NCI-H1436 treated with DMSO at 0.1 percent for 48 hours (cell line): ENCODE results near the gene OPRM1.
"Not testable (repeated sequence)": the region's sequence is repeated elsewhere in the genome, so short reads cannot be mapped to it uniquely, and the experiment has no call there.

Source experiments
- DNase-seq: peaks from one replicate; lab custom pipeline; 2025; lab: John Stamatoyannopoulos, UW

OPRM1 gene

DNA sequence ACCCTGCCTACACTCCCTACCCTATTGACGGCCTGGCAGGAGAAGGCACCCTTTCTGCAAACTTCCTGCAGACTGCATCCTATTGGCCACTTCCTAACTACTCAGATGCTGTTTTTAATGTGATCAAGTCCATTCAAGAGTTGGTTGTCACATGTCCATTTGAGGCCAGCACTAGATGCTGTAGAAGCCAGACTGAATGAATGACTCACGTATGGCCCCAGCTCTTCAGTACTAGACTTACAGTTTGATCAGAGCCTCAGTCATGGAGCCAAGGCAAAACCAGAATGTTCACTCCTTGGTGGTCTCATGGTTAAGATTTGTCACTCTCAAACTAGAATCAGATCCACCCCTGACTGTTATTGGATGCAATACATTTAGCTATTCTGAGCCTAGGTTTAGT lies 101.7 kb downstream of the OPRM1 start:
- DNase-seq, result no peak

DNA sequence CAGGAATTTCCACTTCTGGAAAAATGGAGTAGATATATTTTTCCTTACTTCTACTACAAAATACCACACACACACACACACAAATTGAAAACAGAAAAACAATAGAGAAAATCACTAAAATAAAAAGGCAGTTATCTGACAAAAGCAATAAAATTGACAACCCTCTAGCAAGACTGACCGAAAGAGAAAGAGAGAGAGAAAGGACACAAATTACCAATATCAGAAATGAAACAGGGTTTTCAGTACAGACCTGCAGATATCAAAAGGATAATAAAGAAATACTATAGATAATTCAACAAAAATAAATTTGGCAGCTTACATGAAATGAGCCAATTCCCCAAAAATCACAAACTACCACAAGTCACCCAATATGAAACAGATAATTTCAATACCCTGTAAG lies 104.7 kb downstream of the OPRM1 start:
- no peak for DNase-seq

DNA sequence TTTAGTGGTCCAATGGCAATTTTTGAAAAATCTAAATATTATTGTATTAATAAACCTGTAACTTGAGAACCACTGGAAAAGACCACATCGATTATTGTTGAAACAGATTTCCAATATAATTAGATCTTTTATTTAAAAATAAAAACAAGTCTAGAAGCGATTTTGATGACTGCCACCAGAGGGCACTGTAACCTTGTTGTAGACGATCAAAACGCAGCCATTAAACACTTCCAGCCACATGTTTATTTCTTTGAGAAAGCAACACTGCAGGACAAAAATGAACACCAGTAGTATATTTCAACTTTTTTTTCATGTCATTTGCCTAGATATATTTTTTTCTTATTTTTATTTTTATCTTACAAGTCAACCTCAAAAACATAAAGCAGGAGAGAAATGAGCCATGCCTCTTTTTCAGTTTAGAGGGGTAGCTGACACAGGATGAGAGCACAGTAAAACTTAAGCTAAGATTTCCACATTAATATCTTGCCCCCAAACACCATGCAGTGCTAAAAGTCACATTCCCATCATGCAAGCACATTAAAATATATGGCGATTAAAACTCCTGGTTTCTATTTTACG lies 115.4 kb downstream of the OPRM1 start:
- no peak for DNase-seq

DNA sequence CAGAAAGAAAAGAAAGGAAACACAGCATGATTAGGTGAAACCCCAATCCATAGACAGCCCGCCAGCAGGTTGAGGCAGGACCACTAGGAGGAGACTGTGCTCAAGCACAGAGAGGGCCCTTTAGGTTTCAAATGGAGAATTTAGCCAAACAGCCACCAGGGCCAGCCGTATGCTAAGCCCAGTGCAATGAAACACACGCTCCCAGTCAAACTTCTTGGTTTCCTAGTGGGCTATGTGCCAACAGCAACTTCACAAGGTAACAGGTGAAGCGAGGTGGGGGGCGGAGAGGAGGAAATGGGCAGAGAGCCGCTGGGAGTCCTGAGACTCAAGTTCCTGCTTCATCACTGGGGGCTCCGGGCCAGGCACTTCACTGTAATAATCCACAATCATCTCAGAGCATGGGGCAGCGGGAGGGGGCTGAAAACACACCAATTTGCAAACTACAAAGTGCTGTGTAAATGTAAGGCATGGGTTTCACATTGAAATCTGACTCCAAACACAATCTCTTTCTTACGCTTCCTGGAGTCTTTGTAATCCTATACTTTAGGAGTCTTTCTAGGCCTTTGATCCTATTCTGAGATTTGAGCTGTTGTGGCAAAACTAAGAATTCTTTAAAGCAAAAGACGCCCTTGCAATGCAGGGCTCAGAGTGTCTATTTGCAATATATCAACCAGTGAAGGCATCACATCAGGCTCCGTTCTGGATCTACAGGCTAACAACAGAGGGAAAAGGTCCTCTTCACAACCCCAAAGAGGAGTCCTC lies 117.3 kb downstream of the OPRM1 start:
- peak; percentile 33 for DNase-seq

DNA sequence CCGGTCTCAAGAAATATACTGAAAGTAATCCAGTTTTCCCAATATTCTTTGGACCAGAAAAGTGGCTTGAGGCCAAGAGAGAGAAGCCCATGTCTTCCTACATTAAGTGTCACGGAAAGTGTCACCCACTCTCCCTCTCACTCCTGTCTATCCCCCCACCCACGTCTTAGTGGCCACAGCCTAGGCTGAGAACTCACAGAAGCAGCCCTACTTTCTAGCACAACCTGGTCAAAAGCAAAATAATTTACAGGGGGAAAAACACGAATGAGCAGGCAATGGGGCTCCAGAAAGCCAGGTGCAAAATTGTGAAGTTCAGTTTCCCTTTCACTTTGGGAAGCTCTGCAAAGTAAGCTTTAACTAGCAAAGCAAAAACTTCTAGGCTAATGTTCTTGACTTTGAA lies 118.0 kb downstream of the OPRM1 start:
- no peak for DNase-seq

DNA sequence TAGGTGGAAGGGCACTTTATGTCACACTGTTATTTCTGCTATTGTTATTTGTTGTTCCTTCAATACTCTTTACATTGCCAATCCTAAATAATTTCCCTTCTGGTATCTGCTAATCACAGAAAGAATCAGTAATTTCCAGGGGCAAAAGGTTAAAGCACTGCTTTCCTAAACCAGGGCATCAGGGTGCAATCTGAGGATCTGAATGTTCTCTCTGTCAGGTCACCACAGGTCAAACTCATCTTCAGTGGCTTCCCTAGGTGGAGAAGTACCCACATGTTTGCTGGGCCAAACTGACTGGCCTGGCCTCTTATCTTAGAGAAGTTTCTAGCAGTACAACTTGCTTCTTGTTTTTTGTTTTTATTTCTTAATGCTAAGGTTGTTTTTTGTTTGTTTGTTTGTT lies 118.7 kb downstream of the OPRM1 start:
- no peak for DNase-seq

DNA sequence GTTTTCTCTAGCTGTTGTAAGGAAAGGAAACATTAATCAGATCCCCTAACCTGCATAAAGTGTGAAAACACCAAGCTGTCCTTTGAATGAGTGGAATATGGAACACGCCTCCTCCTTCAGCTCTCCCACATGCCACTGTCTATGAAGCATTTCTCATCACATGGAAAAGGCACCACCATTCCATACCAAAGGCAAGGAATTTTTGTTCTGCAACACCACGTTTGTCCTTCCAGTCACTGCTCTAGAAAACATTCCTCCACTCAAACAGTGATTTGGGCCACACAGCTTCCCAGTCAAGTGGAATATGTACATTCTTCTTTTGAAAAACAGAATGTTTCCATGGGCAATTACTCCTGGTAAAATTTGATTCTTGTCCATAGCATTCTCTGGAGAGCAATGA lies 120.1 kb downstream of the OPRM1 start:
- DNase-seq, result no peak

DNA sequence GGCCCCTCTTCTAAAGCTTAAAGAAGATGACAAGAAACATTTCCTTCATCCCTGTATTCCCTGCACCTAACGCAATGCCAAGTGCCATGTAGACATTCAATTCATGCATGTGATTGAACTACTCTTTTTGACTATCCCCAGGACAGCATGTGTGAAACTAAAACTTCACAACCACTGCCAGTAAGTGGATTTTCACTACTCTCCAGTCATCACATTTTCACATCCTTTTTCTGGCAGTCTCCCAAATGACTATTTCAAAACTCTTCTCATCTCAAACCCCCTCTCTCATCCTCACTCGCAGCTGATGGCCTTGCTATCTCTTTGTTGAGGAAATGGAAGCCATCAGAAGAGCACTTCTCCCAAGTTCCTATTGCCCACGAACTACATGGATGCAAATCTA lies 122.6 kb downstream of the OPRM1 start:
- DNase-seq, result no peak

DNA sequence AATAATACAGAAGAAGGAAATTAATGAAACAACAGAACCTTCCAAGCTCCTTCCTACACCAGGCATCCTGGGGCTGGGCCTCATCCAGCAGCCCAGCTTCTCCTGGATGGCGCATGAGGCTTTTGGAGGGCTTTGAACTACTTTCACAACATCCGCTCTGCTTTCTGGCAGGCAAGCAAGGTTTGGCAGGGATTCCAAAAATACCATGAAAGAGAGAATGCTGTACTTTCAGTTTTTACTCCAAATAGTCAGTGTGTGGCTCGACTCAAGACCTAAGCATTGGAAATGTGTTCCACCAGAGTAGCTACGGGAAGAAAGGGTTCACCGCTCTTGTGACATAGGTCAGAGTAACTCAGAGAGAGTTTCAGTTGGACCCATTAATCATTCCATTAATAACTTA lies 125.4 kb downstream of the OPRM1 start:
- DNase-seq, result no peak

DNA sequence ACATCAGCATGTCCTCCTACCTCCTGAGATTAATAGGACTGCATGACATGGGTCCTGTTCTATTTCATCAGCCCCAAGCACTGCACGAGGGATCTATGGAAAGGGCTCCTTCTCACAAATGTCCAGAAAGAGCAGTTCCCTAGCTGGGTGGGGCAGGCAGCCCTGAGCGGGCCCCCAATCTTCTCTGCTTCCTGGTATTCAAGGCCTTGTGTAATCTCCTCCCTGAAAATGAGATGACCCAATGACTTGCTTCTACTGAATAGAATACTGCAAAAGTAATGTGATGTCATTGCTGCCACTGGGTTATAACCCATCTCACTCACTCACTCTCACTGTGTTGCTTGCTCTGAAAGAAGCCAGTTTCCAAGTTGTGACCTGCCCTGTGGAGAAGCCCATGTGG lies 126.4 kb downstream of the OPRM1 start:
- DNase-seq, result no peak

DNA sequence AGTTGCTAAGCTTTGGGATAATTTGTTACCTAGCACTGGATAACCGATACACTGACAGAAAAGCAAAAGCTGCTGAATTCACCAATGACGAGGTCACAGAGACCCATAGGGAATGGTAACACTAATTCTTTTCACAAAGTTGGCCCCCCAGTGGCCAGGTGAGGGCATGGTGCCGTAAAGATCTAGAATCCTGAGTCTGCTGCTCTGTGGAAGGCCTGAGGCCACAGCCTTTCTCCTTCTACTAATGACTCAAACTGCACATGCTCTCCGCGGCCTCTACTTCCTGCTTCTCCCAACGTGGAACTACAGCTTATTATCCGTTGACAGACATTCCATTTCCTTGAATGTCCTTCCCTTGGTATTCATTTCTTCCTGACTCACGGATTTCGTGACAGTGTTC lies 127.1 kb downstream of the OPRM1 start:
- DNase-seq, result no peak

DNA sequence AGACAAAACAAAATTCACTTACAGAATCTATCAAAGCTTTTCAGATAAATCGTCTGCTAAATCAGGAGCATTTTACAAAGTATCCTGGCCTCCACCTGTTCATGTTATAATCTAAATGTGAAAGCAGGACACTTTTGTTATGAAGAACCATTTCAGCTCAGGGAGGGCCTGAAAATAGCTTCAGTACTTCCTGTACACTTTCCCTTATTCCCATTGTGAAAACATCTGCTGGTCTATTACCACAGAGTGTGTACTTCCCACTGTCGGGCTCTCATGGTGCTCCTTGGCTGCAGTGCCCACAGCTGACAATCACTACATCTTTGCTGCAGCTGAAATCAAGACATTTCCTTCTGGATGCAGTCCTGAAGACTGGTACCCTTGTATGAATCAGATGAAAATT lies 128.1 kb downstream of the OPRM1 start:
- DNase-seq, result no peak

DNA sequence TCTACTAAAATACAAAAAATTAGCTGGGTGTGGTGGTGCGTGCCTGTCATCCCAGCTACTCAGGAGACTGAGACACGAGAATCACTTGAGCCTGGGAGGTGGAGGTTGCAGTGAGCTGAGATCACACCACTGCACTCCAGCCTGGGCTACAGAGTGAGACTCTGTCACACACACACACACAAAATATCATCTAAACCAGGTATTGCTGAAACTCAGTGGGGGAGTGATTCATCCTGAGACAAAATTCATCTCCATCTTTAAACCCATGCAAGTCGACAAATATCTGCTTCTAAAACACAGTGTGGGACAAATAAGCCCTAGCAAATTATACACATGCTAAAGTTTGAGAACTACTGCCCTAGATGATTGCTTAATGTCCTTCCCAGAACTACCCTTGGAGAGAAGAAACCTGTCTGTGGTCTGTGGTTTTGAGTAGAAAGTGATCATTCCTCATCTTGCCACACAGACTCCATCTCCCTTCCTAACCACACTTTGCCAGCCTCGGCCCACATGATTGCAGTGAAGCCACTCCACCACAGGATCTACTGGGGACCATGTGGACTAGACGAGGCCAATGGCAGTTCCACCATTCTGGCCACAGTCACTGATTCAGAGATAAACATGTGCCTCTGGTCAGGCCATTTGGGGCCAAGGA lies 130.3 kb downstream of the OPRM1 start:
- no peak for DNase-seq

DNA sequence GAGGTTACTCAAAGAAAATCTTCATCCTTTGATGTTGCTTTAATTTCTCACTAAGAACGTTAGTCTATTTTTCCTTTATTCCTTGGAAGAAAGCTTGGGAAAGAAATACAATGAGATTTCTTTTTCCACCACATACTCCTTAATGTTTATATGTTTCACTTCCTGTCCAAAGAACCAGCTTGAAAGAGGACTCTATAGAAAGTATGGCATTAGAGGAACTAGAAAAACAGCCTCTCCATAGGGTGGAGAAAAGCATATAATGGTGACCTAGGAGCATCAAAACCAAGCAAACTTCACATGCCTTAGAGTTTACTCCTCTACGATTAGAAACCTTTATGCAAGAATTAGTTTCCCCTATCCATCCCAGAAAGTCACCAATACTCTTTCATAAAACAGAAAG lies 131.1 kb downstream of the OPRM1 start:
- no peak for DNase-seq

DNA sequence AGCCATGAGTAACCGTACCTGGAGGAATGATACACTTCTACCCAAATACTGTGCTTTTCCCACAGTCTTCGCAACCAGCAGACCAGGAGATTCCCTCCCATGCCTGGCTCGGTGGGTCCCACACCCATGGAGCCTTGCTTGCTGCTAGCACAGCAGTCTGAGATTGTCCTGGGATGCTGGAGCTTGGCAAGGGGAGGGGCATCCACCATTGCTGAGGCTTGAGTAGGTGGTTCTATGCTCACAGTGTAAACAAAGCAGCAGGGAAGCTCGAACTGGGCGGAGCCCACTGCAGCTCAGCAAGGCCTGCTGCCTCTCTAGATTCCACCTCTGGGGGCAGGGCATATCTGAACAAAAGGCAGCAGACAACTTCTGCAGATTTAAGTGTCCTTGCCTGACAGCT lies 133.4 kb downstream of the OPRM1 start:
- DNase-seq, result not testable (repeated sequence)

DNA sequence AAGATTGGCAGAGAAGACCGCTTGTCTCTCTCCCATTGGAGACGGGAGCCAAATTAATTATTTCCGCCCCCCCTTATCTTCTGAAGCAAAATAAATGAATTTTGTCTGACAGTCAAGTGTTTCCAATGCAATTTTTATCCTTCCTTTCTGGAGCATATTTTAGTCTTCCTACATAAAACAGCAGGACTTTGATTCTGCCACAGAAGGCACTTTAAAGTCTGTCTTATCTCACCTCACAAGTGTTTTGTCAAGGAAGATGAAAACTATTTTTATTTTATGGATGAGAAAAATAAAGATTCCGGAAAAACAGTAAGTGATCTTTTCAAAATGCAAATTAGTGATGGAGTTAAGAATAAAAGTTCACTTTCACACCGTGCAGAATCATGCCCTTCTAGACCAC lies 140.4 kb downstream of the OPRM1 start:
- DNase-seq, result no peak

DNA sequence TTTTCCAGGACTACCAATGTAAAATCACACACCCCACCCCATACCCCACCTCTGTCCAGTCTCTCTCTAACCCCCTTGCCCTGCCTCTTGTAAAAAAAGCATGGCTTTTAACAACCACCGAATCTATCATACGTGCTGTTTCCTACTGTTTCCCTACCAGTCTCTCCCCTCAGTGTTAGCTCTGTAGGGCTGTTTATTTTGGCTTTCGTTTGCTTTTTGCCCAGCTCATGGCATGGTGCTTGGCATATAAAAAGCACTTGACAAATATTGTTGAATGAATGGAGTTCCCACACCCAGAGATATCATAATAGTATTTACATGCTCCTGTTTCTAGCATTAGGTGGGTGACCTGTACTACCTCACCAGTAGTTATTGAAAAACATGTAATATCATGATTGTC lies 148.2 kb downstream of the OPRM1 start:
- DNase-seq, result no peak

DNA sequence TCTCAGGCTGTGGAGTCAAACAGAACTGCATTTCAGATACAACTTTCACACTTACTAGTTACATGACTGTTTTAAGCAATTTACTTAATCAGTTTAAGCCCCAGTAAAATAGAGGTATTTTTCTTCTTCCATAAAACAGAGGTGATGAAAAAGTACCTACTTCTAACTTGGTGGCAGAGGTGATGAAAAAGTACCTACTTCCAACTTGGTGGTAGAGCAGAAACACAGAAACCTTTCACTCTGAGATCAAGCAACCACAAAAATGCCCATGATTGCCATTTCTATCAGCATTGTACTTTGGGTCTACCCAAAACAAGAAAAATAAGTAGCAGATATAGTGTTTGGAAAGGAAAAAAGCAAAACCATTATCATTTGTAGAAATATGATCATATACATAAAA lies 148.7 kb downstream of the OPRM1 start:
- no peak for DNase-seq

DNA sequence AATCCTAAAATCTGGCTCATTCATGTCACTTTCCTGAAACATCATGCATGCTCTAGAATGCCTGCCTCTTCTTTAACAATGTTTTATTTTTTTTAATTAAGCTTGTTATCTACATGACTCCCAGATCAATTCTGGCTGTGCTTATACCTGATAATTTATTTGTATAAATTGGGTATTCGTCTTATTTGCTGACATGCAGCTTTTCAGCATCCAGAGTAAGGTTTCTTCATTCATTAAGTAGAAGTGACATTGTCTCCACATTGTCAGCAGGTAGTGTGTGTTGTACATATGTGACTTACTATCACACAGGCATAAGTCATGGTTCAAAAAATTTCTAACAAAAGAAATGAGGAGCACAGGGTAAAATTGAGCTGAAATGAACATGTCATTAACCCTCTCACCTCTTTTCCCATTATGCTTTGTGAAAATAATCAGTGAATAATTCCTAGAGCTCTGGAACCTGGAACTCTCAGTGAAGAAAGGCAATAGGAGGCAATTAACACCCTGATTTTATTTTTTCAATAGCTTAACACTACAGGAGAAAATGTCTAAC lies 157.4 kb downstream of the OPRM1 start:
- DNase-seq, result no peak

DNA sequence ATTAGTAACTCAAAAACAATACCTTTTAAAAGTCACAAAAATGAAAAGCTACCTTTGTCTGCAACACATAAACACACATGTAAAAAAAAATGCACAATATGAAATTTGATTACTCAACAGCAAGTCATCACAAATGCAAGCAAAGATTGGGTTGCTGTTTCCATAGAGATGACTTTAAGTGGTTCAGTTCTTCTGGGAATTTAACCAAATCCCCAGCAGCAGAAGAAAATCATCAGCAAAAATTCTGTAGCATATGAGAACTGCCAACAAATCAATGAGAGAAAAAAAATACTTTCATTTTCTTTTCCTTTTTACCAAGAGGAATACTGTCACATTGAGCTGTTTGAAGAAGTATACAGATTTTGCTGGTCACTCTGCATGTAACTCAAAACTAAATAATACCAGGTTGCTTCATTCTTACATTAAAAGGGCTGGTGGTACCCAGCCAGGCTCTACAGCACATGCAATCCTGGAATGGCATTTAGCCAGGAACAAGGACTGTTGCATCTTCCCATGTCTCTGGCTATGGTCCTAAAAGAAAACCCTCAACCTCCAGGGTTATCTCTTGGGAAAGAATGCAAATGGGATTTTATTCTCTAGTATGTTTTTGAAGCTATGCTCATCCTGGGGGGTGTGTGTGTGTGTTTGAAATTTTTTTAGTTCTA lies 158.3 kb downstream of the OPRM1 start:
- DNase-seq, result no peak

DNA sequence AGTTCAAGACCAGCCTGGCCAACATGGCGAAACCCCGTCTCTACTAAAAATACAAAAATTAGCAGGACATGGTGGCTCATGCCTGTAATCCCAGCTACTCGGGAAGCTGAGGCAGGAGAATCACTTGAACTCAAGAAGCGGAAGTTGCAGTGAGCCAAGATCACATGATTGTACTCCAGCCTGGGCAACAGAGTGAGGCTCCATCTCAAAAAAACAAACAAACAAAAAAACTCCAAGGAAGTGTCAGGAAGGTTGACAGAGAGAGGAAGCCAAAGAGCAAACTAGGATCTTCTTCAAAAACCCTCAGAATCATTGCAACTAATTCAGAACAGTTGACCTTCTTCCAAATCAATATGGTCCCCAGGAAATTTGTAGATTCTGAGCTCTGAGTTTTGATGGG lies 162.6 kb downstream of the OPRM1 start:
- DNase-seq, result not testable (repeated sequence)

DNA sequence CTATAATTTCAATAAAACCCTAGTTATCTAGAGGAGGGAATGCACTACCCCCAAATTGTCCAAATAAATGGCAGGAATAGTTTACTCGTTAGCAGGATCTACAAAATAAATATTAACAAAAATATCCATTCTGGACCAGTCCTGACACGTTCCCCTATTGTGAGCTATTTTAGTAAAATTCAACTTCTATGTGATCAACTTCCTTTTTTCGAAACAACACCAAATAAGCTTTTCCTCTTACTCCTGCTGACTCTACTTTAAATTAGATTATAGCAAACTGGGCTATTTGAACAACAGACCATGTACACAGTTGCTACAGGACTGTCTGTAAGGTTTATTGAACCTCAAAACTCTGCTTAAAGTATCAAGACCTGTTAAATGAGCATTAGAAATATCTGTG lies 163.3 kb downstream of the OPRM1 start:
- DNase-seq, result no peak

DNA sequence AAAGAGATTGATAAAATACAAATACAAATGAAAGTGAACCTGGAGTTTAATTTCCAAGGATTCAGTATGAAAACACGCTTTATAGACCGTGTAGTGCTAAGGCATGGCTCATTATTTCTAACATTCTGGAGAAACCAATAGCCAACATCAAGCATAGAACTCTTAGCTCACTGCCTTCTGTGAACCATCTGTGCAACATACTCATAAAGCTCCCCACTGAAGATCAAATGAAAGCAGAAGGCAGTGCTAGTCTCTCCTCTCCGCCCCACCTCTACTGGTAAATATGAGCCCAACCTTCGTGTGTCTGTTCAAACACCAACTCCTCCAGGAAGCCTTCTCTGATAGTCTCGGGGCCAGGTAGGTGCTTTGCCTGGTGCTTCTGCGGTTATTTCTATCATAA lies 163.9 kb downstream of the OPRM1 start:
- no peak for DNase-seq
